ENCODE measurements around the gene GPR158.
A peak's percentile ranks its signal among the peaks of the same experiment; 100 is the strongest.

GPR158 gene

DNA sequence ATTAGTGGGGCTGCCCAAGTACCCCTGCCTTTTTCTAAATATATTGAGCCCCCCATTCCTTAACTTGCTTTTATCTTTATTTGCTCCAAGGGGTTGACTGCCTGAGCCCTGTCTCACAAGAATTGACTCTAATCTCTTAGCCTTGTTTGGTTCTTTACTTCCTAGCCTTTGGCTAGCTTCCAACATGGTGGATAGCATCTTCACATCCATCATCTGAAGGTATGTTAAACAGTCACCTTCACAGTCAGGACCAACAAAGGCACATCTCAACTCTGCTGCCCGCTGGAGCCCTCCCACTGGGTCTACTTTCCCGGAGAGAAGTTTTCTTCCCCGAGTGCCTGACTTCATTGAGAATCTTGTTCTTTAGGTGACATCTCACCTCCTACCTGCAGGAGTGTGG is 329.5 kb downstream of the GPR158 start:
- DNase-seq (ENCODE audit: low read depth) = no peak

- no peak for DNase-seq (ENCODE audit: low read depth)
Measured at GRCh38 chr10:25504838-25505237, 330.0 kb downstream of the GPR158 start.

DNA sequence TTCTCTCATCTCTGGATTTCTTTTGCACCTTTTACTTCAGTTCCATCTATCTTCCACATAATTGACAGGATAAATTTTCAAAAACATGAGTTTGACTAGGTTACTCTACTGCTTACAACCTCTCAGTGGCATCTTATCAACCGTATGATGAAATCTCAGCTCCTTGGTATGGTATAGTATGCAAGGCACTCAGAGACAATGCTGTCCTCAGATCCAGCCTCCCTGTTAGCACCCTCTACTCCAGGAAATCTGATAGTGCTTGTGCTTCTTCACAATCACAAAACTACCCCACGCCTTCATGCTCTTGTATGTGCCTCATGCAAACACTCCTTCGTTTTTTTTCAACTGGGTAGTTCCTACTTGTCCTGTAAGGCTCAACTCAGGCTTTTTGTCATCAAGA is 330.7 kb downstream of the GPR158 start:
- DNase-seq (ENCODE audit: low read depth) = no peak

GRCh38 chr10:25506821-25507335 is 332.1 kb downstream of the GPR158 start:
- DNase-seq (ENCODE audit: low read depth) = no peak

DNA sequence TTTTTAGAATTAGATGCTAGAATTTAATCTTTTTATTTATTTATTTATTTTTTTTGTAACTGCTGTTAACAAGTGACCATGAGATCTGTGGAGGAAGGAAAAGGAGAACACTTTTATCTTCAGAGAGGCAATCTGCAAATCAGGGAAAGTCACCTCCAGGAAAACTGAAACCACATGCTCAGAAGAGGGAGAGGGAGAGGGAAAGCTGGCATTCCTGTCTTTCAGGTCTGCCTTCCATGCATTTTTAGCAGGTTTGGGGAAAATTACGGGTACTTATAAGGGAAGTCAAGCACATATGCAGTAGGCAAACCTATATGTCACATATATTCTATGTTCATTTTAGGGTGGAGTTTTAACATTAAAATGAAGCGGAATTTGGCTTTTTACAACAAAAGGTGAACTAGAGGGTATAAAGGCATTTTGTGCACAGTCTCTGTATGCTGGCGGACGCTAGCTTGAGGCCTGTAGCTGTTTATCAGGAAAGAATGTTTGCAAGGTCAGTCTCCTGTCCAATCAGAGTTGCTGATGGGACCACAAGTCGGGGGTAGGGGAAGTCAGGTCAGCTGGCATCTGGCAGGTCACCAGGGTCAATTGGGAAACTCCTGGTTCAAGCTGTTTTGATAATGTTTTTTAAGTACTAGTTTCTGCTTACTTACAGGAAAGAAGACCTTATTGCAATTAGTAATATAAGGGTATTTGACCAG is 333.5 kb downstream of the GPR158 start:
- DNase-seq (ENCODE audit: low read depth) = no peak

DNA sequence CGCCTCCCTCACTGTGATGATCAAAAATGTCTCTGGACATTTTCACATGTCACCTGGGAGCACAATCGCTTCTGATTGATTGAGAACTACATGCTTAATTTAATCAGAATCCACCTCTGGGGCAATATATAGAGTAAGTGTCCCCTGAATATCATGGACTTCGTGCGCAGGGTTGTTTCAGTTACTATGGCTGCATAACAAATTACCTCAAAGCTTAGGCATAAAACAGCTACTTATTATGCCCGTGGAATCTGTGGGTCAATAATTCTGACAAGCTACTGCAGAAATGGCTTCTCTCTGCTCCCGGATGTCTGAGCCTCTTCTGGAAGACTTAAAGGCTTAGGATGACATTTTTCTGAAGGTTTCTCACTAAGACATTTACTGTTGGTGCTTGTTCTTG is 334.4 kb downstream of the GPR158 start:
- no peak for DNase-seq (ENCODE audit: low read depth)

DNA sequence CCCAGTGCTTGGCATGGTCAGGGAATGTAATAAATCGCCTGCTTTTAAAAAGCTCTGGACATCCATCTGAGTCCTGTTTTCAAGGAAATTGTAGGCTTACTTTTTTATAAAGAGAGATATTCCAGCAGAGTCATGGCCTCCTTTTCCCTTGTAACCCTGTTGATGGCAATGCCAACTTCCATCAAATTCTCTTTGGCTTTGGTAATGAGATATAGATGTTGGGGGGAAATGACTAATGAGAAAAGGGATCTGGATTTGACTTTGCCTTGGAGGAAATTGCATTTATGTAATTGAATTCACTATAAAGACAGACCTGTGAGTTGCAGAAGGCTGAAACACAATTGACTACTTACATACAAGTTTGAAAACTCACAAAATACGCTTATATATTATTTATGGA is 347.5 kb downstream of the GPR158 start:
- no peak for DNase-seq (ENCODE audit: low read depth)

- DNase-seq (ENCODE audit: low read depth) = no peak
Measured at GRCh38 chr10:25522946-25523608, 348.3 kb downstream of the GPR158 start.

- DNase-seq (ENCODE audit: low read depth) = no peak
Measured at GRCh38 chr10:25530306-25530705, 355.5 kb downstream of the GPR158 start.

GRCh38 chr10:25531457-25532061 is 356.8 kb downstream of the GPR158 start:
- DNase-seq (ENCODE audit: low read depth) = no peak

- DNase-seq (ENCODE audit: low read depth) = no peak
Measured at GRCh38 chr10:25532213-25532612, 357.4 kb downstream of the GPR158 start.

- DNase-seq (ENCODE audit: low read depth) = no peak
Measured at GRCh38 chr10:25536027-25536426, 361.2 kb downstream of the GPR158 start.

- DNase-seq (ENCODE audit: low read depth) = no peak
Measured at GRCh38 chr10:25547382-25547781, 372.6 kb downstream of the GPR158 start.

GRCh38 chr10:25552283-25552919 is 377.6 kb downstream of the GPR158 start:
- no peak for DNase-seq (ENCODE audit: low read depth)

DNA sequence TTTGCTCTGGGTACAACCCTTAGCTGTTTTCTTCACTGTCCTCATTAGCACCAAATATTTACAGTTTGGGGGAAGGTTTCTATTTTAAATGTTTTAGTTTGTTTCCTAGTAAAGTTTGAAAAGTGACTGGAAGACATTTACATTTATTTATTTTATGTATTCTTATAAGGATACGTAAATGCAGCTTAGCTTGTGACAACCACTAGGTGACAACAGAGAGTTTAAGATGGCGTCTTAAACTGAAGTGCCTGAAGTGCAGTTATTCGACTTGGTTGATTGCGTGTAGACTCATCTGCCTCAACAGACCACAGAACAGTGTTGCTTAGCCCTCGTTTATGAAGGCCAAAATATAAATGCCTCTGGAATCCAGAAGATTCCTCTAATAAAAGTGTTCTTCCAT is 381.1 kb downstream of the GPR158 start:
- DNase-seq (ENCODE audit: low read depth) = no peak

DNA sequence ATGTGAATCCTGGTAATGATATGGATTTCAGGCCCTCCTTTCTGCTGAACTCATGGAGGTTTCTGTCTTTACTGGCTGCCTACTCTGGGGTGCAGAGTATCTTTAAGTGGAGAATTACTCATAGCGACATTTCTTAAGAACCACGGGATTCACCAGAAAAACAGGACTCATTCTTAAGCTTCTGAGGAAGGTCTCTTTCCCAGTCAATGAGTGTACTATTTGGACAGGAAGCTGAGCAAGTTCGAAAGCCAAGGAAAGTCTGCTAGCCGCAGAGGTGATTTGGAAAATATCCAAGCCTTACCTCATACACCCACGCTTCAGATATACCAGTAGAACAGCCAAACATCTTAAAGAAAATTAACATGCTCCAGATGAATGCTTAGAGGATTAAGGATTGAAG is 381.7 kb downstream of the GPR158 start:
- DNase-seq (ENCODE audit: low read depth) = peak; percentile 89

- no peak for DNase-seq (ENCODE audit: low read depth)
Measured at GRCh38 chr10:25557136-25557535, 382.3 kb downstream of the GPR158 start.

DNA sequence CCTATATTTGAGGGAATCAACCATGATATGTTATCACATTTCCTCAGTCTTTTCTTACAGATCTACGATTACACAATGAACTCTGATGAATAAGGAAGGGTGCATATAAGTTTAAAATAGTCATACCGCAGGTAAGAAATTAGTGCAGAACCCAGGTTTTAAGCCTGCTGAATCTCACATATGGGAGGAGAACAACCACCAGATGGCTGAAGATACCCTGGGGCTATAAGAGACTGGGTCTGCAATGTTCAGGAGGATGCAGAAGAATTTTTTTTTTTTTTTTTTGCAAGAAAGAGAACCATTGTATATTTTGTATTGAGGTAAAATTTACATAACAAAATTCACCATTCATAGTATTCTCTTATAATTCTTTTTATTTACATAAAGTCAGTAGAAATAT is 387.0 kb downstream of the GPR158 start:
- no peak for DNase-seq (ENCODE audit: low read depth)

- no peak for DNase-seq (ENCODE audit: low read depth)
Measured at GRCh38 chr10:25562547-25562946, 387.7 kb downstream of the GPR158 start.

DNA sequence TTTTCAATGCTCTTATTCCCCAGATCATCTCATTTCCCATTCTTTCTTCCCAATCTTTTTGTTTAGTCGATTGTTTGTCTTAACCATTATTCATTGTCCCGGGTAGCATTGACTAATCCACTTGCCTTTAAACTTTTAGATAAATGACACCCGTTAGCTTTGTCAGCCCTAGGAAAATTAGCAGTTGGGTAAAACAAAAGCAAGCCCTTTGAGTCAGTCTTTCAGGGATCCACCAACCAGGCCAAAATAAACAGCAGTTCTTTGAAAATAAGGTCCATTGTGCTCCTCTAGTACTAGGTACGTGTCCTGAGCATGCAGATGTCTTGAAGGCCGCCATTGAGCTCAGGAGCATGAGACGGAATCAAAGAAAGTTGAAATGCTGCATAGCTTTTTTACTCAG is 389.6 kb downstream of the GPR158 start:
- DNase-seq (ENCODE audit: low read depth) = no peak

- DNase-seq (ENCODE audit: low read depth) = no peak
Measured at GRCh38 chr10:25565570-25565969, 390.8 kb downstream of the GPR158 start.

- DNase-seq (ENCODE audit: low read depth) = no peak
Measured at GRCh38 chr10:25573316-25573715, 398.5 kb downstream of the GPR158 start.

DNA sequence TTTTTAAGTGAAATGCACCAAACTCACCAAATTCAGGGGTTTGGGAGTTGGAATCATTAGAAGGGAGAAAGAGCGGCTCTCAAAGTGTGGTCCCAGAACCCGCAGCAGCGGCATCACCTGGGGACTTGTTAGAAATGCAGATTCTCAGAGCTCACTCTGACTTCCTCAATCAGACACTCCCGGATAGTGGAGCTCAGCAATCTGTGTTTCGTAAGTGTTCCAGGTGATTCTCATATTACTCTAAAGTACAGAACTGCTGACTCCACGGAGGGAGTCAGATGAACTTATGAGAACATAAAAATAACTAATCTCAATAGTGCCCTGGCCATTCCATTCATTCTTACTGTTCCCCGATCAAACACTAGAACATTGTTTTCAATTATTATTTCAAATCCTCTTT is 400.5 kb downstream of the GPR158 start:
- no peak for DNase-seq (ENCODE audit: low read depth)
